DOHH2 (cell line): ENCODE measurements around the gene STEAP1B.

ENCODE experiments used
- H3F3A ChIP-seq: fragments of 200-600 bp; sonication (generic), shearing (Covaris generic); 2 replicates; pipeline ENCODE4 v1.6.0; 2016; ENCODE audit warnings: antibody characterized with exemption, mild to moderate bottlenecking; ENCODE audit not compliant: control insufficient read depth, insufficient read depth
- H3K27ac ChIP-seq: fragments of 200-600 bp; sonication (generic); 2 replicates; pipeline ENCODE4 v1.5.1; 2014; ENCODE audit warnings: low read depth, mild to moderate bottlenecking, low read length, moderate library complexity
- H3K27me3 ChIP-seq: fragments of 200-600 bp; sonication (generic); 2 replicates; pipeline ENCODE4 v1.6.1; 2014; ENCODE audit warnings: mild to moderate bottlenecking, low read length, mixed read lengths; ENCODE audit not compliant: control insufficient read depth
- H3K36me3 ChIP-seq: fragments of 200-600 bp; sonication (generic); 2 replicates; pipeline ENCODE4 v1.6.1; 2014; ENCODE audit warnings: mild to moderate bottlenecking, low read length, moderate library complexity, mixed read lengths; ENCODE audit not compliant: control insufficient read depth
- H3K4me1 ChIP-seq: fragments of 200-600 bp; sonication (generic); 2 replicates; pipeline ENCODE4 v1.6.1; 2014; ENCODE audit warnings: mild to moderate bottlenecking, low read length, mixed read lengths; ENCODE audit not compliant: control insufficient read depth
- H3K4me2 ChIP-seq: fragments of 200-600 bp; sonication (generic); 2 replicates; pipeline ENCODE4 v1.6.0; 2014; ENCODE audit warnings: mild to moderate bottlenecking, low read length, moderate library complexity
- H3K4me3 ChIP-seq: fragments of 200-600 bp; sonication (generic); 2 replicates; pipeline ENCODE4 v1.5.1; 2014; ENCODE audit warnings: mild to moderate bottlenecking, low read length, mixed read lengths
- H3K79me2 ChIP-seq: fragments of 200-600 bp; sonication (generic); 2 replicates; pipeline ENCODE4 v1.6.1; 2014; ENCODE audit warnings: mild to moderate bottlenecking, low read length, mixed read lengths; ENCODE audit not compliant: control insufficient read depth
- H3K9me2 ChIP-seq: fragments of 200-600 bp; sonication (generic); replicated peaks from 2 replicates; pipeline ENCODE4 v1.6.1; 2014; ENCODE audit warnings: mild to moderate bottlenecking, low read length, mixed read lengths; ENCODE audit not compliant: control insufficient read depth
- H3K9me3 ChIP-seq: fragments of 200-600 bp; sonication (generic); 2 replicates; pipeline ENCODE4 v1.6.1; 2014; ENCODE audit warnings: antibody characterized with exemption, low read length, mixed read lengths; ENCODE audit not compliant: control insufficient read depth, insufficient read depth
- H4K20me1 ChIP-seq: fragments of 200-600 bp; sonication (generic); 2 replicates; pipeline ENCODE4 v1.6.0; 2014; ENCODE audit warnings: low read depth, mild to moderate bottlenecking, antibody characterized with exemption, low read length, moderate library complexity; ENCODE audit not compliant: control insufficient read depth, insufficient read depth
- CTCF ChIP-seq: fragments of 200-600 bp; sonication (generic); IDR thresholded peaks from one replicate; pipeline ENCODE4 v1.5.1; 2014; ENCODE audit warnings: antibody characterized with exemption, mild to moderate bottlenecking, low read depth, low read length; ENCODE audit not compliant: poor library complexity, severe bottlenecking
- EZH2phosphoT487 ChIP-seq: fragments of 200-600 bp; sonication (generic); IDR thresholded peaks from 2 replicates; pipeline ENCODE4 v1.6.1; 2017; ENCODE audit warnings: borderline replicate concordance, mild to moderate bottlenecking, antibody characterized with exemption, low read length, moderate library complexity, mixed read lengths

Gene STEAP1B

GRCh38 chr7:22486597-22486996 lies 13.4 kb downstream of the STEAP1B start:
- no peak for TF ChIP-seq EZH2phosphoT487
- Histone ChIP-seq H3K4me2 (no peak overlapping the region), H3K36me3 (peaks cover 29% of the 10 kb centered on the region), H4K20me1 (no peaks in the 10 kb centered on the region), H3K4me1 (peaks cover 79% of the 10 kb centered on the region), H3K9me2 (no peaks in the 10 kb centered on the region), H3K27ac (no peak overlapping the region), H3K27me3 (no peaks in the 10 kb centered on the region), H3K4me3 (no peak overlapping the region), H3K9me3 (peaks cover 10% of the 10 kb centered on the region; the same call in 1 of the 2 replicates), H3F3A (no peaks in the 10 kb centered on the region; the same call in 1 of the 2 replicates), H3K79me2 (peaks cover 5% of the 10 kb centered on the region)

GRCh38 chr7:22485189-22485588 lies 14.8 kb downstream of the STEAP1B start:
- no peaks in the 10 kb centered on the region for H3K27me3 ChIP-seq
- H3K36me3 ChIP-seq: peaks cover 28% of the 10 kb centered on the region
- no peaks in the 10 kb centered on the region for H4K20me1 ChIP-seq
- H3K9me2 ChIP-seq: no peaks in the 10 kb centered on the region
- H3K27ac ChIP-seq: no peak overlapping the region
- no peak overlapping the region for H3K4me3 ChIP-seq
- H3F3A ChIP-seq: peaks cover 4% of the 10 kb centered on the region; the same call in 1 of the 2 replicates
- TF ChIP-seq EZH2phosphoT487 (no peak), CTCF (no peak)
- H3K9me3 ChIP-seq: peaks cover 10% of the 10 kb centered on the region; the same call in 1 of the 2 replicates
- peaks cover 5% of the 10 kb centered on the region for H3K79me2 ChIP-seq
- peaks cover 93% of the 10 kb centered on the region for H3K4me1 ChIP-seq
- H3K4me2 ChIP-seq: no peak overlapping the region

- Histone ChIP-seq H3K27ac (peak overlapping the region; percentile 90), H3K36me3 (peaks cover 29% of the 10 kb centered on the region), H3F3A (peaks cover 4% of the 10 kb centered on the region; the same call in 1 of the 2 replicates), H3K4me3 (peak overlapping the region; percentile 43), H3K79me2 (no peaks in the 10 kb centered on the region; the same call in 1 of the 2 replicates), H4K20me1 (no peaks in the 10 kb centered on the region), H3K27me3 (no peaks in the 10 kb centered on the region), H3K9me2 (no peaks in the 10 kb centered on the region), H3K9me3 (peaks cover 10% of the 10 kb centered on the region; the same call in 1 of the 2 replicates), H3K4me2 (peak overlapping the region; percentile 71), H3K4me1 (peaks cover 77% of the 10 kb centered on the region)
- TF ChIP-seq CTCF (no peak), EZH2phosphoT487 (no peak)
Observed at GRCh38 chr7:22482503-22482902, 17.5 kb downstream of the STEAP1B start.

GRCh38 chr7:22481726-22482125 lies 18.3 kb downstream of the STEAP1B start:
- Histone ChIP-seq H3K4me2 (peak overlapping the region; percentile 71), H3K79me2 (no peaks in the 10 kb centered on the region; the same call in 1 of the 2 replicates), H3K4me1 (peaks cover 69% of the 10 kb centered on the region)

More at GRCh38 chr7:22481726-22482125, 18.3 kb downstream of the STEAP1B start:
- Histone ChIP-seq H3K27ac (peak overlapping the region; percentile 90), H3K9me3 (peaks cover 10% of the 10 kb centered on the region; the same call in 1 of the 2 replicates), H3K9me2 (no peaks in the 10 kb centered on the region), H3K4me3 (peak overlapping the region; percentile 43), H3K36me3 (peaks cover 29% of the 10 kb centered on the region), H4K20me1 (no peaks in the 10 kb centered on the region), H3K27me3 (no peaks in the 10 kb centered on the region), H3F3A (peaks cover 4% of the 10 kb centered on the region; the same call in 1 of the 2 replicates)
- TF ChIP-seq EZH2phosphoT487: no peak
- TF ChIP-seq CTCF: no peak
